ENCODE data around the gene ID1.
"Not testable (repeated sequence)": the region's sequence is repeated elsewhere in the genome, so short reads cannot be mapped to it uniquely, and the experiment has no call there.

ID1 gene

GRCh38 chr20:31602779-31603441 is 2.2 kb upstream of the ID1 start:
- peaks cover 15 to 32% of the 10 kb centered on the region in 2 donors for H3K4me1 Mint-ChIP-seq
- H3K4me3 Mint-ChIP-seq: no peak overlapping the region
- no peaks in the 10 kb centered on the region for H3K9me3 Mint-ChIP-seq
- DNase-seq: no peak
- peak overlapping the region; percentile 72 for H3K27ac Mint-ChIP-seq
- no peaks in the 10 kb centered on the region for H3K36me3 Mint-ChIP-seq
- H3K27me3 Mint-ChIP-seq: peaks cover 37 to 50% of the 10 kb centered on the region in 2 donors
- ATAC-seq (replicated peaks): peak; percentile 12 to 49

- H3K27me3 Mint-ChIP-seq: peaks cover 37 to 55% of the 10 kb centered on the region in 2 donors
- ATAC-seq (replicated peaks) (peak; percentile 64 to 65), DNase-seq (peak; percentile 37)
- H3K9me3 Mint-ChIP-seq: no peaks in the 10 kb centered on the region
- H3K4me1 Mint-ChIP-seq: peaks cover 15 to 36% of the 10 kb centered on the region in 2 donors
- peak overlapping the region; percentile 52 for H3K27ac Mint-ChIP-seq
- H3K4me3 Mint-ChIP-seq: peak overlapping the region; percentile 94 to 96
- no peaks in the 10 kb centered on the region for H3K36me3 Mint-ChIP-seq
Observed at GRCh38 chr20:31603822-31604566, 1.1 kb upstream of the ID1 start.

GRCh38 chr20:31604567-31605030 is 490 bp upstream of the ID1 start:
- Mint-ChIP-seq H3K9me3 (no peaks in the 10 kb centered on the region), H3K36me3 (no peaks in the 10 kb centered on the region), H3K27me3 (peaks cover 37 to 55% of the 10 kb centered on the region in 2 donors), H3K27ac (no peak overlapping the region), H3K4me1 (peaks cover 15 to 36% of the 10 kb centered on the region in 2 donors), H3K4me3 (peak overlapping the region; percentile 94 to 96)
- DNase-seq (no peak), ATAC-seq (replicated peaks) (peak in 1 of 2 donors; percentile 7)

- Mint-ChIP-seq H3K36me3 (no peaks in the 10 kb centered on the region), H3K4me1 (peaks cover 15 to 36% of the 10 kb centered on the region in 2 donors), H3K27me3 (peaks cover 47 to 61% of the 10 kb centered on the region in 2 donors), H3K27ac (no peak overlapping the region), H3K4me3 (peak overlapping the region; percentile 94 to 96), H3K9me3 (no peaks in the 10 kb centered on the region)
- DNase-seq (no peak), ATAC-seq (replicated peaks) (no peak)
Observed at GRCh38 chr20:31605902-31606803, 1.1 kb downstream of the ID1 start.

GRCh38 chr20:31606804-31607639 is 1.9 kb downstream of the ID1 start:
- no peaks in the 10 kb centered on the region for H3K9me3 Mint-ChIP-seq

GRCh38 chr20:31607640-31608250 is 2.7 kb downstream of the ID1 start:
- no peak for ATAC-seq (replicated peaks)
- peaks cover 17 to 38% of the 10 kb centered on the region in 2 donors for H3K4me1 Mint-ChIP-seq
- no peaks in the 10 kb centered on the region for H3K9me3 Mint-ChIP-seq
- no peak overlapping the region for H3K4me3 Mint-ChIP-seq
- H3K36me3 Mint-ChIP-seq: no peaks in the 10 kb centered on the region
- H3K27me3 Mint-ChIP-seq: peaks cover 45 to 63% of the 10 kb centered on the region in 2 donors
- DNase-seq: no peak
- H3K27ac Mint-ChIP-seq: no peak overlapping the region

More at GRCh38 chr20:31606804-31607639, 1.9 kb downstream of the ID1 start:
- H3K4me1 Mint-ChIP-seq: peaks cover 15 to 36% of the 10 kb centered on the region in 2 donors
- peaks cover 50 to 65% of the 10 kb centered on the region in 2 donors for H3K27me3 Mint-ChIP-seq
- ATAC-seq (replicated peaks) (no peak), DNase-seq (no peak)
- no peaks in the 10 kb centered on the region for H3K36me3 Mint-ChIP-seq
- H3K27ac Mint-ChIP-seq: no peak overlapping the region
- no peak overlapping the region for H3K4me3 Mint-ChIP-seq

- Mint-ChIP-seq H3K27ac (no peak overlapping the region), H3K9me3 (no peaks in the 10 kb centered on the region), H3K27me3 (peaks cover 42 to 61% of the 10 kb centered on the region in 2 donors), H3K4me3 (no peak overlapping the region), H3K4me1 (peaks cover 19 to 39% of the 10 kb centered on the region in 2 donors), H3K36me3 (no peaks in the 10 kb centered on the region)
- DNase-seq (no peak), ATAC-seq (replicated peaks) (no peak)
Observed at GRCh38 chr20:31608251-31608945, 3.3 kb downstream of the ID1 start.

GRCh38 chr20:31612271-31612640 is 7.2 kb downstream of the ID1 start:
- not testable (repeated sequence) for DNase-seq; H3K36me3 Mint-ChIP-seq; H3K27ac Mint-ChIP-seq; H3K9me3 Mint-ChIP-seq; ATAC-seq (replicated peaks); H3K4me3 Mint-ChIP-seq
- Mint-ChIP-seq H3K4me1 (peaks cover 5 to 20% of the 10 kb centered on the region in 2 donors), H3K27me3 (peaks cover 17 to 27% of the 10 kb centered on the region in 2 donors)

GRCh38 chr20:31615416-31615815 is 10.3 kb downstream of the ID1 start:
- Mint-ChIP-seq H3K4me1 (peaks cover 8 to 30% of the 10 kb centered on the region in 2 donors), H3K4me3 (no peak overlapping the region), H3K36me3 (no peaks in the 10 kb centered on the region), H3K27ac (no peak overlapping the region), H3K9me3 (no peaks in the 10 kb centered on the region), H3K27me3 (peaks cover 11 to 14% of the 10 kb centered on the region in 2 donors)
- ATAC-seq (replicated peaks): no peak
- no peak for DNase-seq

GRCh38 chr20:31617432-31618104 is 12.5 kb downstream of the ID1 start:
- H3K27me3 Mint-ChIP-seq: peaks cover 0 to 4% of the 10 kb centered on the region in 2 donors
- DNase-seq (no peak), ATAC-seq (replicated peaks) (peak; percentile 22 to 46)
- H3K9me3 Mint-ChIP-seq: no peaks in the 10 kb centered on the region
- H3K4me1 Mint-ChIP-seq: peaks cover 8 to 45% of the 10 kb centered on the region in 2 donors
- no peak overlapping the region for H3K27ac Mint-ChIP-seq
- H3K36me3 Mint-ChIP-seq: no peaks in the 10 kb centered on the region
- H3K4me3 Mint-ChIP-seq: peak overlapping the region in 1 of 2 donors; percentile 30

- ATAC-seq (replicated peaks) (no peak), DNase-seq (no peak)
- no peaks in the 10 kb centered on the region for H3K9me3 Mint-ChIP-seq
- no peaks in the 10 kb centered on the region for H3K27me3 Mint-ChIP-seq
- H3K4me1 Mint-ChIP-seq: peaks cover 4 to 42% of the 10 kb centered on the region in 2 donors
- H3K4me3 Mint-ChIP-seq: no peak overlapping the region
- no peaks in the 10 kb centered on the region for H3K36me3 Mint-ChIP-seq
- no peak overlapping the region for H3K27ac Mint-ChIP-seq
Observed at GRCh38 chr20:31620246-31620645, 15.2 kb downstream of the ID1 start.

GRCh38 chr20:31623123-31623505 is 18.0 kb downstream of the ID1 start:
- ATAC-seq (replicated peaks); H3K36me3 Mint-ChIP-seq; DNase-seq; H3K4me3 Mint-ChIP-seq; H3K27me3 Mint-ChIP-seq; H3K27ac Mint-ChIP-seq; H3K9me3 Mint-ChIP-seq: not testable (repeated sequence)
- peaks cover 0 to 28% of the 10 kb centered on the region in 2 donors for H3K4me1 Mint-ChIP-seq

Data from stimulated activated naive B cell treated with anti-CD40 and anti-IgM and Interleukin-4, amounts not matched to agents 10 μg/mL and 1 μg/mL and 100 μg/mL, for 72 hours (primary cell).